Esophagus muscularis mucosa (tissue), 4 donors: ENCODE results near the gene TAF3.
"Not testable (repeated sequence)": the region's sequence is repeated elsewhere in the genome, so short reads cannot be mapped to it uniquely, and the experiment has no call there.

ENCODE experiments used
- CTCF ChIP-seq, 3 experiments: fragments of 200-600 bp in 2 of 3; fragments of 450-650 bp in 1 of 3; sonication (generic) in 2 of 3; IDR thresholded peaks; one replicate each; pipeline ENCODE4 v1.5.1; 2017 to 2019; ENCODE audit warnings: antibody characterized with exemption in 3 of 3, mild to moderate bottlenecking in 2 of 3, moderate library complexity in 1 of 3
- EP300 ChIP-seq: sonication (generic); formaldehyde crosslinking; IDR thresholded peaks from one replicate; pipeline ENCODE4 v1.6.1; 2017; ENCODE audit warnings: antibody characterized with exemption
- POLR2A ChIP-seq: fragments of 450-650 bp; IDR thresholded peaks from one replicate; pipeline ENCODE4 v1.6.1; 2017; ENCODE audit warnings: antibody characterized with exemption, moderate library complexity, mild to moderate bottlenecking, low read depth

- TF ChIP-seq CTCF (IDR thresholded peaks at IDR 0.05); EP300; POLR2A: not testable (repeated sequence)
Measured at GRCh38 chr10:8031211-8031610, 212.9 kb downstream of the TAF3 start.
